Liver (tissue), 9 donors: ENCODE data around the gene TBCD. TPM values are rescaled to one million over a fixed set of nuclear protein-coding genes. Genes with fewer than 3 reads are reported as not detected.
"Not testable (repeated sequence)": the region's sequence is repeated elsewhere in the genome, so short reads cannot be mapped to it uniquely, and the experiment has no call there.

Experiments used
- DNase-seq: peaks from one replicate; pipeline ENCODE4 v3.0.0-alpha.2; 2017; ENCODE audit warnings: low spot score
- H3K27ac ChIP-seq, 2 donors: one replicate each; pipeline ENCODE4 v1.7.0; 2013; ENCODE audit warnings: inconsistent platforms in 2 of 2, low read length in 2 of 2, control low read depth in 1 of 2, low read depth in 1 of 2, mild to moderate bottlenecking in 1 of 2
- H3K27me3 ChIP-seq, 4 donors: one replicate each; pipeline versions ENCODE4 v1.6.1 to v1.7.0; 2013; ENCODE audit warnings: low read length in 3 of 4, inconsistent platforms in 1 of 4, mild to moderate bottlenecking in 1 of 4, moderate library complexity in 1 of 4; ENCODE audit not compliant: control insufficient read depth in 4 of 4, insufficient read depth in 4 of 4
- H3K36me3 ChIP-seq, 4 donors: one replicate each; pipeline versions ENCODE4 v1.6.1 to v1.7.0; 2013; ENCODE audit warnings: low read length in 3 of 4, mild to moderate bottlenecking in 3 of 4, low read depth in 1 of 4, moderate library complexity in 1 of 4; ENCODE audit not compliant: control insufficient read depth in 4 of 4, insufficient read depth in 3 of 4
- H3K4me1 ChIP-seq, 4 donors: one replicate each; pipeline versions ENCODE4 v1.6.1 to v1.7.0; 2013; ENCODE audit warnings: low read length in 3 of 4, mild to moderate bottlenecking in 3 of 4, moderate library complexity in 1 of 4; ENCODE audit not compliant: control insufficient read depth in 4 of 4, insufficient read depth in 4 of 4
- H3K4me3 ChIP-seq, 3 donors: one replicate each; pipeline versions ENCODE4 v1.6.1 to v1.7.0; 2013; ENCODE audit warnings: low read length in 3 of 3, control low read depth in 1 of 3, low read depth in 1 of 3, mild to moderate bottlenecking in 1 of 3
- H3K9ac ChIP-seq, 2 donors: one replicate each; pipeline ENCODE4 v1.7.0; 2013; ENCODE audit warnings: low read length in 2 of 2, mild to moderate bottlenecking in 2 of 2, moderate library complexity in 2 of 2, control low read depth in 1 of 2, low read depth in 1 of 2
- H3K9me3 ChIP-seq, 4 donors: one replicate each; pipeline versions ENCODE4 v1.6.1 to v1.7.0; 2013; ENCODE audit warnings: low read length in 3 of 4; ENCODE audit not compliant: control insufficient read depth in 4 of 4
- ATF3 ChIP-seq: IDR thresholded peaks from 2 replicates; pipeline ENCODE4 v1.6.1; 2016; ENCODE audit warnings: antibody characterized with exemption
- CTCF ChIP-seq: fragments of 150-350 bp; IDR thresholded peaks from 2 replicates; pipeline ENCODE4 v1.5.1; 2017; ENCODE audit warnings: improper control_type of control experiment, low read depth, low read length; ENCODE audit not compliant: missing input control
- EGR1 ChIP-seq, 2 donors: IDR thresholded peaks; 2 replicates each; pipeline ENCODE4 v1.6.1; 2016 to 2018; ENCODE audit warnings: antibody characterized with exemption in 2 of 2, low read depth in 2 of 2
- FOXA1 ChIP-seq: IDR thresholded peaks from 2 replicates; pipeline ENCODE4 v1.6.1; 2016; ENCODE audit warnings: antibody characterized with exemption
- NR2F2 ChIP-seq: IDR thresholded peaks from 2 replicates; pipeline ENCODE4 v1.6.1; 2016; ENCODE audit warnings: antibody characterized with exemption
- RAD21 ChIP-seq, 2 donors: IDR thresholded peaks; 2 replicates each; pipeline ENCODE4 v1.6.1; 2016; ENCODE audit warnings: antibody characterized with exemption in 2 of 2, mild to moderate bottlenecking in 2 of 2
- RXRA ChIP-seq, 2 donors: IDR thresholded peaks; 2 replicates each; pipeline ENCODE4 v1.6.1; 2017 to 2018; ENCODE audit warnings: antibody characterized with exemption in 2 of 2, mild to moderate bottlenecking in 1 of 2
- SP1 ChIP-seq: IDR thresholded peaks from 2 replicates; pipeline ENCODE4 v1.6.1; 2018; ENCODE audit warnings: antibody characterized with exemption, mild to moderate bottlenecking
- YY1 ChIP-seq: IDR thresholded peaks from 2 replicates; pipeline ENCODE4 v1.6.1; 2016; ENCODE audit warnings: antibody characterized with exemption, mild to moderate bottlenecking
- ZBTB33 ChIP-seq: IDR thresholded peaks from 2 replicates; pipeline ENCODE4 v1.6.1; 2016; ENCODE audit warnings: antibody characterized with exemption
- WGBS: extraction: QIAGEN DNeasy Blood & Tissue Kit; methylation state at CpG from one replicate; pipeline ENCODE4 v1.1.7; 2013; 5-methylcytosine and 5-hydroxymethylcytosine counted together
- polyA plus RNA-seq, 2 donors: library from polyadenylated mRNA; stranded (reverse) in 1 of 2; unstranded in 1 of 2; fragments of 200-250 nt in 1 of 2; fragments of >200 nt in 1 of 2; fragmentation: Nextera tagmentation in 1 of 2; extraction: Ambion mirVana in 1 of 2; gene quantifications; one replicate each; pipeline versions ENCODE4 v1.2.1 to v1.2.3, GENCODE V29; 2013 to 2015
- total RNA-seq, 2 donors: library from RNA; depleted of rRNA; stranded (reverse); fragments of >200 nt; gene quantifications; one replicate each; pipeline ENCODE4 v1.2.3, GENCODE V29; 2014
- TF ChIP-seq, protein P1 (sequence below): IDR thresholded peaks from 2 replicates; pipeline ENCODE4 v1.6.1; 2016; ENCODE audit warnings: antibody characterized with exemption, mild to moderate bottlenecking
- TF ChIP-seq, protein P2 (sequence below): IDR thresholded peaks from 2 replicates; pipeline ENCODE4 v1.6.1; 2016; ENCODE audit warnings: antibody characterized with exemption
- donor health status: healthy.
- donor health status: healthy.
- donor health status: healthy.
- donor health status: healthy.
- donor health status: healthy.

Gene TBCD
- total and polyA plus RNA-seq, 4 donors, result 29.8 to 42.2 (median 33.0) TPM

- Histone ChIP-seq H3K4me1 (peaks cover 0 to 4% (median 0%) of the 10 kb centered on the region in 4 donors), H3K36me3 (peaks cover 0 to 3% (median 0%) of the 10 kb centered on the region in 4 donors), H3K9me3 (no peaks in the 10 kb centered on the region), H3K27ac (peak overlapping the region in 1 of 2 donors; percentile 20), H3K27me3 (no peaks in the 10 kb centered on the region), H3K4me3 (no peak overlapping the region), H3K9ac (no peak overlapping the region)
- peak in 1 of 2 donors; percentile 15 for TF ChIP-seq EGR1 (IDR thresholded peaks at IDR 0.05; ENCODE audit: low read depth in 2 of 2)
- peak; percentile 63 for TF ChIP-seq CTCF
- no peak for TF ChIP-seq NR2F2
- peak; percentile 10 for TF ChIP-seq SP1
- peak; percentile 83 to 87 for TF ChIP-seq RAD21 (IDR thresholded peaks at IDR 0.05)
- DNase-seq, result peak; percentile 55
- whole genome bisulfite sequencing, result 32% methylated on average over 25 of the region's 25 CpGs
Measured at GRCh38 chr17:82963104-82963950, 211.5 kb downstream of the TBCD start.

DNA sequence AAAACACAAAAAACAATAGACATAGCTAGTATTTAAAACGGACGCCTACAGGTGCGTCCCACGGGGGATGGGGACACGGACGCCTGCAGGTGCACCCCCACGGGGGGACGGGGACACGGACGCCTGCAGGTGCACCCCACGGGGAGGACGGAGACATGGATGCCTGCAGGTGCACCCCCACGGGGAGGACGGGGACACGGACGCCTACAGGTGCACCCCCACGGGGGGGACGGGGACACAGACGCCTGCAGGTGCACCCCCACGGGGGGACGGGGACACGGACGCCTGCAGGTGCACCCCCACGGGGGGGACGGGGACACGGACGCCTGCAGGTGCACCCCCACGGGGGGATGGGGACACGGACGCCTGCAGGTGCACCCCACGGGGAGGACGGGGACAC is 212.6 kb downstream of the TBCD start:
- not testable (repeated sequence) for H3K36me3 ChIP-seq, H3K4me1 ChIP-seq, H3K9me3 ChIP-seq, H3K4me3 ChIP-seq, H3K9ac ChIP-seq, H3K27ac ChIP-seq, H3K27me3 ChIP-seq
- WGBS, result 89% methylated on average over 32 of the region's 32 CpGs
- peak; percentile 20 for DNase-seq

DNA sequence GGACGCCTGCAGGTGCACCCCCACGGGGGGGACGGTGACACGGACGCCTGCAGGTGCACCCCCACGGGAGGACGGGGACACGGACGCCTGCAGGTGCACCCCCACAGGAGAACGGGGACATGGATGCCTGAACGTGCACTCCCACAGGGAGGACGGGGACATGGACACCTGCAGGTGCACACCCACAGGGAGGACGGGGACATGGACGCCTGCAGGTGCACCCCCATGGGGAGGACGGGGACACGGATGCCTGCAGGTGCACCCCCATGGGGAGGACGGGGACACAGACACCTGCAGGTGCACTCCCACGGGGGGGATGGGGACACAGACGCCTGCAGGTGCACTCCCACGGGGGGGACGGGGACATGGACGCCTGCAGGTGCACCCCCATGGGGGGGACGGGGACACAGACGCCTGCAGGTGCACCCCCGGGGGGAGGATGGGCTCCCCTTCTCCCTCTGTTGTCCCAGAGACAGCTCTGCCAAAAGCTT is 213.0 kb downstream of the TBCD start:
- no peaks in the 10 kb centered on the region for H3K9me3 ChIP-seq
- no peaks in the 10 kb centered on the region for H3K27me3 ChIP-seq
- no peak overlapping the region for H3K27ac ChIP-seq
- no peaks in the 10 kb centered on the region for H3K36me3 ChIP-seq
- TF ChIP-seq ZBTB33 (no peak), CTCF (no peak), RXRA (IDR thresholded peaks at IDR 0.05) (no peak), SP1 (no peak), FOXA1 (no peak), ATF3 (no peak), YY1 (no peak)
- TF ChIP-seq, protein P1, sequence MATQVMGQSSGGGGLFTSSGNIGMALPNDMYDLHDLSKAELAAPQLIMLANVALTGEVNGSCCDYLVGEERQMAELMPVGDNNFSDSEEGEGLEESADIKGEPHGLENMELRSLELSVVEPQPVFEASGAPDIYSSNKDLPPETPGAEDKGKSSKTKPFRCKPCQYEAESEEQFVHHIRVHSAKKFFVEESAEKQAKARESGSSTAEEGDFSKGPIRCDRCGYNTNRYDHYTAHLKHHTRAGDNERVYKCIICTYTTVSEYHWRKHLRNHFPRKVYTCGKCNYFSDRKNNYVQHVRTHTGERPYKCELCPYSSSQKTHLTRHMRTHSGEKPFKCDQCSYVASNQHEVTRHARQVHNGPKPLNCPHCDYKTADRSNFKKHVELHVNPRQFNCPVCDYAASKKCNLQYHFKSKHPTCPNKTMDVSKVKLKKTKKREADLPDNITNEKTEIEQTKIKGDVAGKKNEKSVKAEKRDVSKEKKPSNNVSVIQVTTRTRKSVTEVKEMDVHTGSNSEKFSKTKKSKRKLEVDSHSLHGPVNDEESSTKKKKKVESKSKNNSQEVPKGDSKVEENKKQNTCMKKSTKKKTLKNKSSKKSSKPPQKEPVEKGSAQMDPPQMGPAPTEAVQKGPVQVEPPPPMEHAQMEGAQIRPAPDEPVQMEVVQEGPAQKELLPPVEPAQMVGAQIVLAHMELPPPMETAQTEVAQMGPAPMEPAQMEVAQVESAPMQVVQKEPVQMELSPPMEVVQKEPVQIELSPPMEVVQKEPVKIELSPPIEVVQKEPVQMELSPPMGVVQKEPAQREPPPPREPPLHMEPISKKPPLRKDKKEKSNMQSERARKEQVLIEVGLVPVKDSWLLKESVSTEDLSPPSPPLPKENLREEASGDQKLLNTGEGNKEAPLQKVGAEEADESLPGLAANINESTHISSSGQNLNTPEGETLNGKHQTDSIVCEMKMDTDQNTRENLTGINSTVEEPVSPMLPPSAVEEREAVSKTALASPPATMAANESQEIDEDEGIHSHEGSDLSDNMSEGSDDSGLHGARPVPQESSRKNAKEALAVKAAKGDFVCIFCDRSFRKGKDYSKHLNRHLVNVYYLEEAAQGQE, result no peak
- TF ChIP-seq, protein P2, sequence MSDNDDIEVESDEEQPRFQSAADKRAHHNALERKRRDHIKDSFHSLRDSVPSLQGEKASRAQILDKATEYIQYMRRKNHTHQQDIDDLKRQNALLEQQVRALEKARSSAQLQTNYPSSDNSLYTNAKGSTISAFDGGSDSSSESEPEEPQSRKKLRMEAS, result no peak
- H3K9ac ChIP-seq, result no peak overlapping the region
- H3K4me1 ChIP-seq, result peaks cover 0 to 4% (median 0%) of the 10 kb centered on the region in 4 donors
- H3K4me3 ChIP-seq, result no peak overlapping the region
- 89% methylated on average over 25 of the region's 25 CpGs for WGBS
- peak; percentile 22 for DNase-seq
